ENCODE data around the gene C2.
"Not testable (repeated sequence)": the region's sequence is repeated elsewhere in the genome, so short reads cannot be mapped to it uniquely, and the experiment has no call there.

Gene C2

GRCh38 chr6:31989363-31989762, 61.8 kb downstream of the C2 start:
- DNase-seq: not testable (repeated sequence)

GRCh38 chr6:31994421-31994820, 66.9 kb downstream of the C2 start:
- not testable (repeated sequence) for DNase-seq
